CD4-positive, alpha-beta T cell (primary cell): ENCODE measurements around the gene SLC2A13. TPM values are rescaled to one million over a fixed set of nuclear protein-coding genes. Genes with fewer than 3 reads are reported as not detected.

Source experiments
- ATAC-seq: fragments of 200-7000 bp; cut with Tn5 transposase; one replicate; pipeline ENCODE4 v1.10.0; 2022; ENCODE audit warnings: mild to moderate bottlenecking; ENCODE audit not compliant: poor library complexity
- CTCF ChIA-PET: fragments of 350-600 bp; sonication (Branson Sonifier 250); formaldehyde crosslinking; loops from one replicate; lab custom pipeline; 2021; ENCODE audit warnings: antibody characterized with exemption, inconsistent platforms; lab: Charles Lee
- POLR2A ChIA-PET: fragments of 350-600 bp; sonication (Branson Sonifier 250); formaldehyde crosslinking; loops from one replicate; lab custom pipeline; 2021; ENCODE audit warnings: antibody characterized with exemption, inconsistent platforms; lab: Charles Lee
- DNase-seq, 14 experiments: peaks; one replicate each; pipeline ENCODE4 v3.0.0-alpha.2; 2013 to 2020; ENCODE audit warnings: mixed read lengths in 2 of 14
- H3K27ac ChIP-seq, 2 donors: one replicate each; pipeline versions ENCODE4 v1.5.1 to v1.7.0; 2013; ENCODE audit warnings: low read length in 2 of 2, low read depth in 1 of 2, mild to moderate bottlenecking in 1 of 2
- H3K27me3 ChIP-seq, 2 experiments: 1 replicate in 1 of 2; 2 replicates in 1 of 2; pipeline versions ENCODE4 v1.6.1 to v1.7.0; 2013; ENCODE audit warnings: low read length in 2 of 2, control low read depth in 1 of 2, mild to moderate bottlenecking in 1 of 2, moderate library complexity in 1 of 2; ENCODE audit not compliant: insufficient read depth in 2 of 2, control insufficient read depth in 1 of 2
- H3K36me3 ChIP-seq: one replicate; pipeline ENCODE4 v1.6.1; 2013; ENCODE audit warnings: low read length, control low read depth; ENCODE audit not compliant: insufficient read depth
- H3K4me1 ChIP-seq: one replicate; pipeline ENCODE4 v1.6.1; 2013; ENCODE audit warnings: low read length, control low read depth; ENCODE audit not compliant: insufficient read depth
- H3K4me3 ChIP-seq: one replicate; pipeline ENCODE4 v1.5.1; 2013; ENCODE audit warnings: mild to moderate bottlenecking, low read length, moderate library complexity
- H3K9me3 ChIP-seq, 2 experiments: 1 replicate in 1 of 2; 2 replicates in 1 of 2; pipeline versions ENCODE4 v1.6.1 to v1.7.0; 2013; ENCODE audit warnings: low read length in 2 of 2, mild to moderate bottlenecking in 2 of 2, control low read depth in 1 of 2, moderate library complexity in 1 of 2; ENCODE audit not compliant: control insufficient read depth in 1 of 2, insufficient read depth in 1 of 2
- H3K27ac Mint-ChIP-seq: one replicate; pipeline ENCODE4 v1.8.0; 2020; ENCODE audit warnings: mixed read lengths
- H3K27me3 Mint-ChIP-seq: one replicate; pipeline ENCODE4 v1.8.0; 2021; ENCODE audit warnings: mixed read lengths
- H3K36me3 Mint-ChIP-seq: one replicate; pipeline ENCODE4 v1.8.0; 2021; ENCODE audit warnings: low read depth, mixed read lengths
- H3K4me1 Mint-ChIP-seq: one replicate; pipeline ENCODE4 v1.8.0; 2021; ENCODE audit warnings: low read depth, mixed read lengths
- H3K4me3 Mint-ChIP-seq: one replicate; pipeline ENCODE4 v1.8.0; 2020; ENCODE audit warnings: mild to moderate bottlenecking, mixed read lengths
- H3K9me3 Mint-ChIP-seq: one replicate; pipeline ENCODE4 v1.8.0; 2020; ENCODE audit warnings: mixed read lengths
- intact Hi-C, 2 experiments: fragments of 100-400 bp; cut with DNase I in 1 of 2; cut with micrococcal nuclease in 1 of 2; formaldehyde crosslinking; loops; one replicate each; pipeline versions ENCODE4 v1.15.1 to v1.9.0; 2023 to 2025; cut with DNase I, micrococcal nuclease
- total RNA-seq, 174 experiments: library from RNA in 2 of 174; stranded (reverse) in 2 of 174; gene quantifications; one replicate each; pipeline ENCODE4 v1.2.3 and lab custom pipeline; 2021 to 2026
- TF ChIP-seq, protein P1 (sequence below): fragments of 200-600 bp; IDR thresholded peaks from one replicate; pipeline ENCODE4 v1.8.0; 2022; ENCODE audit warnings: antibody characterized with exemption, mild to moderate bottlenecking

Gene SLC2A13
- total RNA-seq, 2 experiments from 2014 or later = 1.6 to 1.7 TPM

GRCh38 chr12:39984670-39985069 lies 121.2 kb downstream of the SLC2A13 start:
- no peak overlapping the region for H3K27ac Mint-ChIP-seq
- H3K4me3 Mint-ChIP-seq = no peak overlapping the region
- DNase-seq = no peak
- H3K9me3 Mint-ChIP-seq = no peaks in the 10 kb centered on the region
- intact Hi-C loops = no loop called here
- no peak overlapping the region for H3K4me3 ChIP-seq
- no peaks in the 10 kb centered on the region for H3K36me3 ChIP-seq
- H3K27me3 ChIP-seq = no peaks in the 10 kb centered on the region
- no peaks in the 10 kb centered on the region for H3K4me1 ChIP-seq
- no peaks in the 10 kb centered on the region for H3K27me3 Mint-ChIP-seq
- ATAC-seq = no peak
- H3K9me3 ChIP-seq = no peaks in the 10 kb centered on the region
- POLR2A ChIA-PET = no interaction called here
- no peaks in the 10 kb centered on the region for H3K4me1 Mint-ChIP-seq
- no peaks in the 10 kb centered on the region for H3K36me3 Mint-ChIP-seq
- CTCF ChIA-PET = no interaction called here
- no peak overlapping the region for H3K27ac ChIP-seq
- TF ChIP-seq, protein P1, sequence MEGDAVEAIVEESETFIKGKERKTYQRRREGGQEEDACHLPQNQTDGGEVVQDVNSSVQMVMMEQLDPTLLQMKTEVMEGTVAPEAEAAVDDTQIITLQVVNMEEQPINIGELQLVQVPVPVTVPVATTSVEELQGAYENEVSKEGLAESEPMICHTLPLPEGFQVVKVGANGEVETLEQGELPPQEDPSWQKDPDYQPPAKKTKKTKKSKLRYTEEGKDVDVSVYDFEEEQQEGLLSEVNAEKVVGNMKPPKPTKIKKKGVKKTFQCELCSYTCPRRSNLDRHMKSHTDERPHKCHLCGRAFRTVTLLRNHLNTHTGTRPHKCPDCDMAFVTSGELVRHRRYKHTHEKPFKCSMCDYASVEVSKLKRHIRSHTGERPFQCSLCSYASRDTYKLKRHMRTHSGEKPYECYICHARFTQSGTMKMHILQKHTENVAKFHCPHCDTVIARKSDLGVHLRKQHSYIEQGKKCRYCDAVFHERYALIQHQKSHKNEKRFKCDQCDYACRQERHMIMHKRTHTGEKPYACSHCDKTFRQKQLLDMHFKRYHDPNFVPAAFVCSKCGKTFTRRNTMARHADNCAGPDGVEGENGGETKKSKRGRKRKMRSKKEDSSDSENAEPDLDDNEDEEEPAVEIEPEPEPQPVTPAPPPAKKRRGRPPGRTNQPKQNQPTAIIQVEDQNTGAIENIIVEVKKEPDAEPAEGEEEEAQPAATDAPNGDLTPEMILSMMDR = no peak

GRCh38 chr12:39975374-39975918 lies 130.4 kb downstream of the SLC2A13 start:
- Histone ChIP-seq H3K36me3 (no peaks in the 10 kb centered on the region), H3K27me3 (no peaks in the 10 kb centered on the region), H3K4me3 (no peak overlapping the region), H3K27ac (no peak overlapping the region), H3K9me3 (peaks cover 0 to 4% of the 10 kb centered on the region in 2 experiments), H3K4me1 (no peaks in the 10 kb centered on the region)
- ChIA-PET POLR2A (no interaction called here), CTCF (interaction anchor here (0.9 kb wide), 1 partner anchor 36 kb away, joined by 3 read pairs; no protein-coding TSS in a partner anchor)
- Mint-ChIP-seq H3K27ac (no peak overlapping the region), H3K27me3 (no peaks in the 10 kb centered on the region), H3K9me3 (peaks cover 8% of the 10 kb centered on the region), H3K4me1 (no peaks in the 10 kb centered on the region), H3K36me3 (no peaks in the 10 kb centered on the region), H3K4me3 (no peak overlapping the region)
- no peak for ATAC-seq
- no peak for DNase-seq
- TF ChIP-seq, protein P1 = no peak
- intact Hi-C loops = no loop called here

GRCh38 chr12:39972119-39972518 lies 133.8 kb downstream of the SLC2A13 start:
- no peaks in the 10 kb centered on the region for H3K27me3 Mint-ChIP-seq
- H3K9me3 Mint-ChIP-seq = peaks cover 6% of the 10 kb centered on the region
- Histone ChIP-seq H3K36me3 (no peaks in the 10 kb centered on the region), H3K4me1 (no peaks in the 10 kb centered on the region), H3K4me3 (no peak overlapping the region), H3K27me3 (no peaks in the 10 kb centered on the region), H3K9me3 (no peaks in the 10 kb centered on the region), H3K27ac (no peak overlapping the region)
- ChIA-PET POLR2A (no interaction called here), CTCF (no interaction called here)
- no peaks in the 10 kb centered on the region for H3K4me1 Mint-ChIP-seq
- intact Hi-C loops = no loop called here
- DNase-seq = no peak
- no peak overlapping the region for H3K27ac Mint-ChIP-seq
- H3K4me3 Mint-ChIP-seq = no peak overlapping the region
- H3K36me3 Mint-ChIP-seq = no peaks in the 10 kb centered on the region
- no peak for ATAC-seq
- TF ChIP-seq, protein P1 = no peak
